ENCODE measurements around the gene SNX27.

SNX27 gene

GRCh38 chr1:151604291-151604690, 7.6 kb upstream of the SNX27 start:
- no peak overlapping the region for H3K27ac ChIP-seq (ENCODE audit: low read depth, low read length)
- H3K36me3 ChIP-seq (ENCODE audit: control insufficient read depth, insufficient read depth, low read length), result no peaks in the 10 kb centered on the region
- no peak overlapping the region for H3K9ac ChIP-seq (ENCODE audit: low read depth, low read length)
- no peak overlapping the region for H3K4me3 ChIP-seq (ENCODE audit: low read depth, low read length)
- no peaks in the 10 kb centered on the region for H3K9me3 ChIP-seq (ENCODE audit: control insufficient read depth, insufficient read depth, low read length)
- H3K27me3 ChIP-seq (ENCODE audit: control insufficient read depth, insufficient read depth, low read length), result no peaks in the 10 kb centered on the region
- H3K4me1 ChIP-seq (ENCODE audit: control insufficient read depth, insufficient read depth, low read length), result no peaks in the 10 kb centered on the region

- no peak overlapping the region for H3K9ac ChIP-seq (ENCODE audit: low read depth, low read length)
- H3K9me3 ChIP-seq (ENCODE audit: control insufficient read depth, insufficient read depth, low read length), result no peaks in the 10 kb centered on the region
- no peaks in the 10 kb centered on the region; the same call in 1 of the 2 replicates for H3K4me1 ChIP-seq (ENCODE audit: control insufficient read depth, insufficient read depth, low read length)
- H3K27me3 ChIP-seq (ENCODE audit: control insufficient read depth, insufficient read depth, low read length), result no peaks in the 10 kb centered on the region
- no peaks in the 10 kb centered on the region for H3K36me3 ChIP-seq (ENCODE audit: control insufficient read depth, insufficient read depth, low read length)
- H3K4me3 ChIP-seq (ENCODE audit: low read depth, low read length), result no peak overlapping the region
- H3K27ac ChIP-seq (ENCODE audit: low read depth, low read length), result no peak overlapping the region
Measured at GRCh38 chr1:151606384-151606783, 5.5 kb upstream of the SNX27 start.

GRCh38 chr1:151606857-151607256, 5.0 kb upstream of the SNX27 start:
- Histone ChIP-seq H3K27me3 (ENCODE audit: control insufficient read depth, insufficient read depth, low read length) (no peaks in the 10 kb centered on the region), H3K27ac (ENCODE audit: low read depth, low read length) (no peak overlapping the region), H3K9me3 (ENCODE audit: control insufficient read depth, insufficient read depth, low read length) (no peaks in the 10 kb centered on the region)

GRCh38 chr1:151610142-151610541, 1.7 kb upstream of the SNX27 start:
- no peaks in the 10 kb centered on the region for H3K27me3 ChIP-seq (ENCODE audit: control insufficient read depth, insufficient read depth, low read length)
- H3K4me3 ChIP-seq (ENCODE audit: low read depth, low read length), result no peak overlapping the region
- H3K9me3 ChIP-seq (ENCODE audit: control insufficient read depth, insufficient read depth, low read length), result no peaks in the 10 kb centered on the region
- H3K36me3 ChIP-seq (ENCODE audit: control insufficient read depth, insufficient read depth, low read length), result 0 out of 2 replicates have a peak, but pooled peaks cover 5% of the 10 kb centered on the region
- no peak overlapping the region for H3K27ac ChIP-seq (ENCODE audit: low read depth, low read length)
- no peak overlapping the region for H3K9ac ChIP-seq (ENCODE audit: low read depth, low read length)
- H3K4me1 ChIP-seq (ENCODE audit: control insufficient read depth, insufficient read depth, low read length), result peaks cover 11% of the 10 kb centered on the region; the same call in 1 of the 2 replicates

More at GRCh38 chr1:151606857-151607256, 5.0 kb upstream of the SNX27 start:
- Histone ChIP-seq H3K4me3 (ENCODE audit: low read depth, low read length) (no peak overlapping the region), H3K36me3 (ENCODE audit: control insufficient read depth, insufficient read depth, low read length) (no peaks in the 10 kb centered on the region), H3K9ac (ENCODE audit: low read depth, low read length) (no peak overlapping the region), H3K4me1 (ENCODE audit: control insufficient read depth, insufficient read depth, low read length) (no peaks in the 10 kb centered on the region; the same call in 1 of the 2 replicates)

- H3K36me3 ChIP-seq (ENCODE audit: control insufficient read depth, insufficient read depth, low read length), result 0 out of 2 replicates have a peak, but pooled peaks cover 14% of the 10 kb centered on the region
- H3K4me3 ChIP-seq (ENCODE audit: low read depth, low read length), result no peak overlapping the region
- H3K9ac ChIP-seq (ENCODE audit: low read depth, low read length), result no peak overlapping the region
- H3K27ac ChIP-seq (ENCODE audit: low read depth, low read length), result no peak overlapping the region
- H3K9me3 ChIP-seq (ENCODE audit: control insufficient read depth, insufficient read depth, low read length), result no peaks in the 10 kb centered on the region
- peaks cover 15% of the 10 kb centered on the region; the same call in 1 of the 2 replicates for H3K4me1 ChIP-seq (ENCODE audit: control insufficient read depth, insufficient read depth, low read length)
- no peaks in the 10 kb centered on the region for H3K27me3 ChIP-seq (ENCODE audit: control insufficient read depth, insufficient read depth, low read length)
Measured at GRCh38 chr1:151611288-151611790, 511 bp upstream of the SNX27 start.

- H3K4me1 ChIP-seq (ENCODE audit: control insufficient read depth, insufficient read depth, low read length), result peaks cover 15% of the 10 kb centered on the region; the same call in 1 of the 2 replicates
- peak overlapping the region; percentile 89 for H3K27ac ChIP-seq (ENCODE audit: low read depth, low read length)
- peak overlapping the region; percentile 81 for H3K9ac ChIP-seq (ENCODE audit: low read depth, low read length)
- peak overlapping the region; percentile 76 for H3K4me3 ChIP-seq (ENCODE audit: low read depth, low read length)
- no peaks in the 10 kb centered on the region for H3K27me3 ChIP-seq (ENCODE audit: control insufficient read depth, insufficient read depth, low read length)
- no peaks in the 10 kb centered on the region for H3K9me3 ChIP-seq (ENCODE audit: control insufficient read depth, insufficient read depth, low read length)
- 0 out of 2 replicates have a peak, but pooled peaks cover 19% of the 10 kb centered on the region for H3K36me3 ChIP-seq (ENCODE audit: control insufficient read depth, insufficient read depth, low read length)
Measured at GRCh38 chr1:151612501-151613281, 841 bp downstream of the SNX27 start.

- 0 out of 2 replicates have a peak, but pooled peaks cover 19% of the 10 kb centered on the region for H3K36me3 ChIP-seq (ENCODE audit: control insufficient read depth, insufficient read depth, low read length)
- no peaks in the 10 kb centered on the region for H3K27me3 ChIP-seq (ENCODE audit: control insufficient read depth, insufficient read depth, low read length)
- peak overlapping the region; percentile 44 for H3K27ac ChIP-seq (ENCODE audit: low read depth, low read length)
- H3K9ac ChIP-seq (ENCODE audit: low read depth, low read length), result peak overlapping the region; percentile 18
- H3K4me1 ChIP-seq (ENCODE audit: control insufficient read depth, insufficient read depth, low read length), result peaks cover 15% of the 10 kb centered on the region; the same call in 1 of the 2 replicates
- peak overlapping the region; percentile 76 for H3K4me3 ChIP-seq (ENCODE audit: low read depth, low read length)
- no peaks in the 10 kb centered on the region for H3K9me3 ChIP-seq (ENCODE audit: control insufficient read depth, insufficient read depth, low read length)
Measured at GRCh38 chr1:151613282-151613780, 1.5 kb downstream of the SNX27 start.

- H3K36me3 ChIP-seq (ENCODE audit: control insufficient read depth, insufficient read depth, low read length), result 0 out of 2 replicates have a peak, but pooled peaks cover 19% of the 10 kb centered on the region
- H3K9ac ChIP-seq (ENCODE audit: low read depth, low read length), result no peak overlapping the region
- no peak overlapping the region for H3K4me3 ChIP-seq (ENCODE audit: low read depth, low read length)
- H3K27ac ChIP-seq (ENCODE audit: low read depth, low read length), result no peak overlapping the region
- no peaks in the 10 kb centered on the region for H3K9me3 ChIP-seq (ENCODE audit: control insufficient read depth, insufficient read depth, low read length)
- H3K4me1 ChIP-seq (ENCODE audit: control insufficient read depth, insufficient read depth, low read length), result peaks cover 30% of the 10 kb centered on the region
- H3K27me3 ChIP-seq (ENCODE audit: control insufficient read depth, insufficient read depth, low read length), result no peaks in the 10 kb centered on the region
Measured at GRCh38 chr1:151615711-151616504, 4.1 kb downstream of the SNX27 start.

- no peak overlapping the region for H3K4me3 ChIP-seq (ENCODE audit: low read depth, low read length)
Measured at GRCh38 chr1:151616505-151616849, 4.6 kb downstream of the SNX27 start.

GRCh38 chr1:151618003-151618402, 6.2 kb downstream of the SNX27 start:
- H3K27ac ChIP-seq (ENCODE audit: low read depth, low read length), result no peak overlapping the region
- no peak overlapping the region for H3K4me3 ChIP-seq (ENCODE audit: low read depth, low read length)
- H3K4me1 ChIP-seq (ENCODE audit: control insufficient read depth, insufficient read depth, low read length), result peaks cover 30% of the 10 kb centered on the region
- H3K9ac ChIP-seq (ENCODE audit: low read depth, low read length), result no peak overlapping the region
- H3K36me3 ChIP-seq (ENCODE audit: control insufficient read depth, insufficient read depth, low read length), result 0 out of 2 replicates have a peak, but pooled peaks cover 19% of the 10 kb centered on the region
- H3K9me3 ChIP-seq (ENCODE audit: control insufficient read depth, insufficient read depth, low read length), result no peaks in the 10 kb centered on the region
- H3K27me3 ChIP-seq (ENCODE audit: control insufficient read depth, insufficient read depth, low read length), result no peaks in the 10 kb centered on the region

More at GRCh38 chr1:151616505-151616849, 4.6 kb downstream of the SNX27 start:
- no peaks in the 10 kb centered on the region for H3K9me3 ChIP-seq (ENCODE audit: control insufficient read depth, insufficient read depth, low read length)
- H3K27ac ChIP-seq (ENCODE audit: low read depth, low read length), result no peak overlapping the region
- H3K36me3 ChIP-seq (ENCODE audit: control insufficient read depth, insufficient read depth, low read length), result 0 out of 2 replicates have a peak, but pooled peaks cover 19% of the 10 kb centered on the region
- H3K27me3 ChIP-seq (ENCODE audit: control insufficient read depth, insufficient read depth, low read length), result no peaks in the 10 kb centered on the region
- H3K9ac ChIP-seq (ENCODE audit: low read depth, low read length), result no peak overlapping the region
- peaks cover 30% of the 10 kb centered on the region for H3K4me1 ChIP-seq (ENCODE audit: control insufficient read depth, insufficient read depth, low read length)

Data from HUES48 (cell line).